GM12801 (cell line): ENCODE data around the gene PICALM.

Experiments used
- TF ChIP-seq, protein P1 (sequence below): IDR thresholded peaks from one replicate; pipeline ENCODE4 v1.5.1; 2011; ENCODE audit warnings: control low read depth; ENCODE audit not compliant: insufficient read length; ENCODE audit errors: extremely low read depth

The PICALM gene

DNA sequence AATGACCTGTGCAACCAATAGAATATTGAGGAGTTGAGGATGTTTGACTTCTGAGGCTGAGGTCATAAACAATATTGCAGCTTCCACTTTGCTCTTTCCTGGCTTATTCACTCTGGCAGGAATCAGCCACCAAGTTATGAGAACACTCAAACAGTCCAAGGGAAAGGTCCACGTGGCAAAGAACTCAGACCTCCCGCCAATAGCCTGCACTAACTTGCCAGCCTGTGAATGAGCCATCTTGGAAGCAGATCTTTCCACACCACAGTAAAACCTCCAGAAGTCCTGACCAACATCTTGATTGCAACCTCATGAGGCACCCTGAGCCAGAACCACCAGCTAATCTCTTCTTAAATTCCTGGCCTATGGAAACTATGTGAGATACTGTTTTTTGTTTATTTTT is 22.7 kb upstream of the PICALM start:
- TF ChIP-seq, protein P1, sequence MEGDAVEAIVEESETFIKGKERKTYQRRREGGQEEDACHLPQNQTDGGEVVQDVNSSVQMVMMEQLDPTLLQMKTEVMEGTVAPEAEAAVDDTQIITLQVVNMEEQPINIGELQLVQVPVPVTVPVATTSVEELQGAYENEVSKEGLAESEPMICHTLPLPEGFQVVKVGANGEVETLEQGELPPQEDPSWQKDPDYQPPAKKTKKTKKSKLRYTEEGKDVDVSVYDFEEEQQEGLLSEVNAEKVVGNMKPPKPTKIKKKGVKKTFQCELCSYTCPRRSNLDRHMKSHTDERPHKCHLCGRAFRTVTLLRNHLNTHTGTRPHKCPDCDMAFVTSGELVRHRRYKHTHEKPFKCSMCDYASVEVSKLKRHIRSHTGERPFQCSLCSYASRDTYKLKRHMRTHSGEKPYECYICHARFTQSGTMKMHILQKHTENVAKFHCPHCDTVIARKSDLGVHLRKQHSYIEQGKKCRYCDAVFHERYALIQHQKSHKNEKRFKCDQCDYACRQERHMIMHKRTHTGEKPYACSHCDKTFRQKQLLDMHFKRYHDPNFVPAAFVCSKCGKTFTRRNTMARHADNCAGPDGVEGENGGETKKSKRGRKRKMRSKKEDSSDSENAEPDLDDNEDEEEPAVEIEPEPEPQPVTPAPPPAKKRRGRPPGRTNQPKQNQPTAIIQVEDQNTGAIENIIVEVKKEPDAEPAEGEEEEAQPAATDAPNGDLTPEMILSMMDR, result no peak

DNA sequence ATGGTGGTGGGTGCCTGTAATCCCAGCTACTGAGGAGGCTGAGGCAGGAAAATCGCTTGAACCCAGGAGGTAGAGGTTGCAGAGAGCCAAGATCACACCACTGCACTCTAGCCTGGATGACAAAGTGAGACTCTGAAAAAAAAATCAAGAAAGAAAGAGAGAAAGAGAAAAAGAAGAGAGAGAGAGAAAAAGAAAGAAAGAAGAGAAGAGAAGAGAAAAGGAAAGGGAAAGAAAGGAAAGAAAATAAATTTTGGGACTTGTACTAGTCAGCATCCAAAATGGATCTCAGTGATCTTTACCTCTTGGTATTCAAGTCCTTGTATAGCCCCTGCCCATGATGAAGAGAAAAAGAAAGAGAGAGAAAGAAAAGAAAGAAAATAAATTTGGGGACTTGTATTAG is 22.2 kb upstream of the PICALM start:
- TF ChIP-seq, protein P1, result no peak

DNA sequence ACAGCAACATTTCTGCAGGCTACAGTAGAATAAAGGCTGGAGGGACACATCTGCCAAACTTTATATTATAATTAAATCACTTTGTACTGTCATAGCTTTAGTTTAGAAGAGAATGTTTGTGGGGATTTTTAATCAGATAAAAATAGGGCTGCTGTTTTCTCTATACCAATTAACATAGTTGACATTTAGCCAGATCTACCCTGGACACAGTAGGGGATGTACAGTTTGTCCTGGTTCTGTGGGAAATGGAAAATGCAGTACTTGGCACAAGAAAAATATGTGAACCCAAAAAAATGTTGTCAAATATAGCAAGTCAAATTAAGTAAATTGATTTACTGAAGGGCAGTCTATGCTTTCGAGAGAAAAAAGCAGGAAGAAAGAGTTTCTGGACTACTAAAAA is 20.8 kb upstream of the PICALM start:
- TF ChIP-seq, protein P1, result no peak

DNA sequence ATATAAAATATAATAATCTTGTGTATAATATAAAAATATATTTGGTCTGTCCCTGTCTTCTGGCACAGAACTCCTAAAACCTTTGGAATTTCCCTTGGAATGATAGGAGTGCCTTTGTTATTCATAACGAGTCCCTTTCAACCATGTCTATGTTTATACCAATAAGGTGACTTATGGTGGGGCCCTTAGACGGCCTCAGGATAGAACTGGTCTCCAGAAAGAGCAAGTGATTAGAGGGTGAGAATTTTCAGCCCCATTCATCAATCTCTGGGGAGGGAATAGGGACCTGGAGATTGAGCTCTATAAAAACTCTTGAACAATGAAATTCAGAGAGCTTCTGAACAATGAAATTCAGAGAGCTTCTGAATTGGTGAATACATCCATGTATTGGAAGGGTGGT is 18.4 kb upstream of the PICALM start:
- TF ChIP-seq, protein P1, result no peak

DNA sequence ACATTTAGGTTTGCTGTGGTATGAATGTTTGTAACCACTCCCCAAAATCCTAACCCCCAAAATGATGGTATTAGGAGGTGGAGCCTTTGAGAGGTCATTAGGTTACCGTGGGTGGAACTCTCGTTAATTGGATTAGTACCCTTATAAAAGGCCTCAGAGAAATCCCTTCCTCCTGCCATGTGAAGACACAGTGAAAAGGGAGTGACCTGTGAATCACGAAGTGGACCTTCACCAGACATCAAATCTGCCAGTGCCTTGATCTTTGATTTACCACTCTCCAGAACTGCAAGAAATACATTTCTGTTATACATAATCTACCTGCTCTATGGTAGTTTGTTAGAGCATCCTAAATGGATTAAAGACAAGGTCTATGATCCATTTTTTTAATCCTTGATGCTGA is 12.6 kb upstream of the PICALM start:
- TF ChIP-seq, protein P1, result no peak

DNA sequence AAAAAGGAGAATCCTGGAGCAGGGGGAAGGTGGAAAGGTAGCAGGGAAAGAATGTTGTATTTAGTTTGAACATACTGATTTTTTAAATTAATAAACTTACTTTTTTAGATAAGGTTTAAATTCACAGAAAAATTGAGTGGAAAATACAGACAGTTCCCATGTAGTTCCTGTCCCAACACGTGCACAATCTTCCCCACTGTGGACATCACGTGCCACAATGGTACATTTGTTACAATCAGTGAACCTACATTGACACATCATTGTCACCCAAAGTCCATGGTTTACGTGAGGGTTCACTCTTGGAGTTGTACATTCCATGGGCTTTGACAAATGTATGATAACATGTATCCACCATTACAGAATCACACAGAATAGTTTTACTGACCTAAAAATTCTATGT is 10.5 kb upstream of the PICALM start:
- TF ChIP-seq, protein P1, result no peak

DNA sequence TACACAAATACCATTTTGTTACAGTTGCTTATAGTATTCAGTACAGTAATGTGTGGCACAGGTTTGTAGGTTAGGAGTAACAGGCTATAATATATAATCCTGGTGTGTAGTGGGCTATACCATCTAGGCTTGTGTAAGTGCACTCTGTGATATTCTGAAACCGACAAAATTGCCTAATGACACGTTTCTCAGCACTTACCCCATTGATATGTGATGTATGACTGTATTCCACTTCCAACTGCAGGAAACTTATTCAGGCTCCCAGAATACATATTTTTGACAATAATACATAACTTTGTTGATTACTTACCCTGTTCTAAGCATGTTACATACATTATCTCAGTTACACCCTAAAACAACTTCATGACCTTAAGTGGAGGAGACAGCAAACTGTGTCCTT is 5.1 kb upstream of the PICALM start:
- TF ChIP-seq, protein P1, result no peak

DNA sequence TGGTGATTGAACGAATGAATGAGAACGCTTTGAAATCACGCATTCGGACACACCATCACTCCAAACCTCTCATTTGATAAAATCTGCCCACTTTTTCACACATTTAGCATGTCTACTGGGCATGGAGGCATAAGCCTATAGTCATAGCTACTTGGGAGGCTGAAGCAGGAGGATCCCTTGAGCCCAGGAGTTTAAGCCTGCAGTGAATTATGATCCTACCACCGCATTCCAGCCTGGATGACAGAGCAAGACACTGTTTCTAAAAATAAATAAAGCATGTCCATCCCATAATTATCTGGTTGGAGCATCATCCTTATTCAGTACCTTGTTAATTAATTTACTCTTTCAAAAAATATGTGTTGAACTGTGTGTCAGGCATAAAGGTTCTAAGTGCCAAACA is 3.3 kb upstream of the PICALM start:
- TF ChIP-seq, protein P1, result no peak
